LHCN-M2 (cell line): ENCODE measurements around the gene AP1S1. TPM values are rescaled to one million over a fixed set of nuclear protein-coding genes. Genes with fewer than 3 reads are reported as not detected.
A peak's percentile ranks its signal among the peaks of the same experiment; 100 is the strongest.

Experiments used
- DNase-seq: peaks from one replicate; pipeline ENCODE4 v3.0.0-alpha.2; 2012; ENCODE audit warnings: low read depth
- total RNA-seq: library from RNA; depleted of rRNA; stranded (reverse); fragments of >200 nt; gene quantifications from 2 replicates; pipeline ENCODE4 v1.2.3, GENCODE V29; 2014

AP1S1 gene
- total RNA-seq, 1 experiment from 2014 or later, result 286 TPM

- DNase-seq, result no peak
Observed at GRCh38 chr7:101156277-101156676, 2.0 kb downstream of the AP1S1 start.

GRCh38 chr7:101156866-101157589 is 2.8 kb downstream of the AP1S1 start:
- DNase-seq, result no peak

GRCh38 chr7:101159696-101160674 is 5.7 kb downstream of the AP1S1 start:
- peak; percentile 64 for DNase-seq

- DNase-seq, result no peak
Observed at GRCh38 chr7:101160910-101161309, 6.6 kb downstream of the AP1S1 start.

- DNase-seq, result no peak
Observed at GRCh38 chr7:101161692-101162471, 7.6 kb downstream of the AP1S1 start.

GRCh38 chr7:101162551-101163278 is 8.4 kb downstream of the AP1S1 start:
- peak; percentile 62 for DNase-seq

GRCh38 chr7:101163279-101164070 is 9.2 kb downstream of the AP1S1 start:
- no peak for DNase-seq

- peak; percentile 74 for DNase-seq
Observed at GRCh38 chr7:101164071-101164840, 10.0 kb downstream of the AP1S1 start.

GRCh38 chr7:101165075-101165957 is 11.0 kb downstream of the AP1S1 start, which contains the start of gene VGF:
TSS of gene VGF (minus strand) at chr7:101165569. CDS start at chr7:101164843, 726 bp downstream.
- peak; percentile 91 for DNase-seq

- DNase-seq, result no peak
Observed at GRCh38 chr7:101165958-101166647, 11.8 kb downstream of the AP1S1 start.

GRCh38 chr7:101166648-101166908 is 12.3 kb downstream of the AP1S1 start:
- no peak for DNase-seq

- DNase-seq, result peak; percentile 47
Observed at GRCh38 chr7:101166909-101167644, 12.8 kb downstream of the AP1S1 start.

- no peak for DNase-seq
Observed at GRCh38 chr7:101167645-101168411, 13.6 kb downstream of the AP1S1 start.

- no peak for DNase-seq
Observed at GRCh38 chr7:101168412-101169049, 14.3 kb downstream of the AP1S1 start.

GRCh38 chr7:101169110-101169837 is 15.0 kb downstream of the AP1S1 start:
- no peak for DNase-seq
